Measurements from ENCODE around the gene NHLH2.

NHLH2 gene

GRCh38 chr1:115794976-115795639 lies 45.8 kb downstream of the NHLH2 start:
- Histone ChIP-seq H4K20me1 (ENCODE audit: insufficient read depth, low read length) (no peaks in the 10 kb centered on the region; the same call in 1 of the 2 replicates), H3K4me1 (ENCODE audit: insufficient read depth, low read length) (no peaks in the 10 kb centered on the region), H3K9ac (ENCODE audit: low read depth, low read length) (no peak overlapping the region), H3K9me3 (ENCODE audit: insufficient read depth, low read length, severe bottlenecking) (no peaks in the 10 kb centered on the region), H3K79me2 (ENCODE audit: insufficient read depth, low read length) (no peaks in the 10 kb centered on the region), H3K4me3 (ENCODE audit: low read depth in 1 of 2, low read length in 2 of 2) (no peak overlapping the region), H3K4me2 (ENCODE audit: insufficient read depth, low read length) (no peak overlapping the region), H3K27ac (ENCODE audit: low read length) (no peak overlapping the region), H3K27me3 (ENCODE audit: insufficient read depth, low read length, poor library complexity) (peaks cover 25% of the 10 kb centered on the region), H2AFZ (ENCODE audit: low read depth, low read length) (no peak overlapping the region), H3K36me3 (ENCODE audit: insufficient read depth, low read length) (no peaks in the 10 kb centered on the region)
- TF ChIP-seq EZH2 (IDR thresholded peaks at IDR 0.05; ENCODE audit: borderline replicate concordance, low read depth, low read length, severe bottlenecking) = no peak
- no peak for ATAC-seq (ENCODE audit: insufficient read depth, low read depth)
- DNase-seq = no peak

DNA sequence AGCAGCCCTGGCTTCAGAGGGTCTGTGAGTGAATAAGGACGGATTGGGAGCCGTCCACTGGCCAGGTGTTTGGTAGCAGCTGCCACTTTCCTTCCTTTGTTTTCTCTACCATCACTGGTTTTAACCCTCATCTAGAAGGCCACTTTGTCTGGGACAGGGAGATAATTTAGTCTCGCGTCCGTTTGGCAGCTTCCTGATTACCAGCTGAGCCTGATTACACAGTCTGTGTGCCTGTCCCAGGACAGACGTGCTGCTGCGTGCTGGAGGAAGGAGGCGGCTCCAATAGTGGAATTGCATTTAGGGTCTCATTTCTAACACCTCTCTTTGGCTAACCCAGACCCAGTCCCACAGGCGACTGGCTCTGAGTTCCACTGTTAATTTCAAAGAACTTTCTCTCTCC lies 47.8 kb downstream of the NHLH2 start:
- H3K9ac ChIP-seq (ENCODE audit: low read depth, low read length) = no peak overlapping the region
- no peaks in the 10 kb centered on the region for H3K79me2 ChIP-seq (ENCODE audit: insufficient read depth, low read length)
- H4K20me1 ChIP-seq (ENCODE audit: insufficient read depth, low read length) = no peaks in the 10 kb centered on the region; the same call in 1 of the 2 replicates
- H3K9me3 ChIP-seq (ENCODE audit: insufficient read depth, low read length, severe bottlenecking) = no peaks in the 10 kb centered on the region
- H2AFZ ChIP-seq (ENCODE audit: low read depth, low read length) = no peak overlapping the region
- no peak overlapping the region for H3K4me3 ChIP-seq (ENCODE audit: low read depth in 1 of 2, low read length in 2 of 2)
- TF ChIP-seq EZH2 (IDR thresholded peaks at IDR 0.05; ENCODE audit: borderline replicate concordance, low read depth, low read length, severe bottlenecking) = no peak
- TF ChIP-seq, protein P1, sequence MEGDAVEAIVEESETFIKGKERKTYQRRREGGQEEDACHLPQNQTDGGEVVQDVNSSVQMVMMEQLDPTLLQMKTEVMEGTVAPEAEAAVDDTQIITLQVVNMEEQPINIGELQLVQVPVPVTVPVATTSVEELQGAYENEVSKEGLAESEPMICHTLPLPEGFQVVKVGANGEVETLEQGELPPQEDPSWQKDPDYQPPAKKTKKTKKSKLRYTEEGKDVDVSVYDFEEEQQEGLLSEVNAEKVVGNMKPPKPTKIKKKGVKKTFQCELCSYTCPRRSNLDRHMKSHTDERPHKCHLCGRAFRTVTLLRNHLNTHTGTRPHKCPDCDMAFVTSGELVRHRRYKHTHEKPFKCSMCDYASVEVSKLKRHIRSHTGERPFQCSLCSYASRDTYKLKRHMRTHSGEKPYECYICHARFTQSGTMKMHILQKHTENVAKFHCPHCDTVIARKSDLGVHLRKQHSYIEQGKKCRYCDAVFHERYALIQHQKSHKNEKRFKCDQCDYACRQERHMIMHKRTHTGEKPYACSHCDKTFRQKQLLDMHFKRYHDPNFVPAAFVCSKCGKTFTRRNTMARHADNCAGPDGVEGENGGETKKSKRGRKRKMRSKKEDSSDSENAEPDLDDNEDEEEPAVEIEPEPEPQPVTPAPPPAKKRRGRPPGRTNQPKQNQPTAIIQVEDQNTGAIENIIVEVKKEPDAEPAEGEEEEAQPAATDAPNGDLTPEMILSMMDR (IDR thresholded peaks at IDR 0.05; ENCODE audit: borderline replicate concordance, extremely low read depth, low read length, poor library complexity, severe bottlenecking) = no peak
- H3K36me3 ChIP-seq (ENCODE audit: insufficient read depth, low read length) = no peaks in the 10 kb centered on the region
- ATAC-seq (ENCODE audit: insufficient read depth, low read depth) = no peak
- no peak for DNase-seq
- no peaks in the 10 kb centered on the region for H3K4me1 ChIP-seq (ENCODE audit: insufficient read depth, low read length)
- H3K4me2 ChIP-seq (ENCODE audit: insufficient read depth, low read length) = no peak overlapping the region
- H3K27me3 ChIP-seq (ENCODE audit: insufficient read depth, low read length, poor library complexity) = peaks cover 19% of the 10 kb centered on the region
- no peak overlapping the region for H3K27ac ChIP-seq (ENCODE audit: low read length)

DNA sequence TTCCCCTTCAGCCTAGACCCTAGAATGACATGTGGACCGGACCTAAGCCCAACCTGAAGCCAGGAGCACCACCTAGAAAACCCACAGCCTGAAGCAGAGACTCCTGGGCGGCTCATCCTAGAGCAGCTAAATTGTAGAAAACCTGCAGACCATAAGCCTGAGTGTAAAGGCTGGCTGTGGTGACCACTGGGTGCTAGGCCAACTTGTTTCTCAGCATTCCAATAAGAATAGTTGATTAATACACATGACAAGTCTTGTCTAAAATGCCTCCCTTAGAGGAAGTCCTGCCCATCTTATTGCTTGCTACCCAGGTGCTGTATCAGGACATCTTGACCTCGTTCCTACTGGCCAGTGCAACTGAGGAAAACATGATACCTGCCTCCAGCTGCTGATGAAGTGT lies 49.1 kb downstream of the NHLH2 start:
- TF ChIP-seq, protein P1 (IDR thresholded peaks at IDR 0.05; ENCODE audit: borderline replicate concordance, extremely low read depth, low read length, poor library complexity, severe bottlenecking) = no peak
- no peak for TF ChIP-seq EZH2 (IDR thresholded peaks at IDR 0.05; ENCODE audit: borderline replicate concordance, low read depth, low read length, severe bottlenecking)
- Histone ChIP-seq H3K4me2 (ENCODE audit: insufficient read depth, low read length) (no peak overlapping the region), H4K20me1 (ENCODE audit: insufficient read depth, low read length) (no peaks in the 10 kb centered on the region; the same call in 1 of the 2 replicates), H3K36me3 (ENCODE audit: insufficient read depth, low read length) (no peaks in the 10 kb centered on the region), H3K79me2 (ENCODE audit: insufficient read depth, low read length) (no peaks in the 10 kb centered on the region), H3K27ac (ENCODE audit: low read length) (no peak overlapping the region), H3K27me3 (ENCODE audit: insufficient read depth, low read length, poor library complexity) (peaks cover 16% of the 10 kb centered on the region), H3K4me1 (ENCODE audit: insufficient read depth, low read length) (no peaks in the 10 kb centered on the region), H2AFZ (ENCODE audit: low read depth, low read length) (no peak overlapping the region), H3K9ac (ENCODE audit: low read depth, low read length) (no peak overlapping the region), H3K9me3 (ENCODE audit: insufficient read depth, low read length, severe bottlenecking) (no peaks in the 10 kb centered on the region), H3K4me3 (ENCODE audit: low read depth in 1 of 2, low read length in 2 of 2) (no peak overlapping the region)
- DNase-seq = no peak
- no peak for ATAC-seq (ENCODE audit: insufficient read depth, low read depth)

DNA sequence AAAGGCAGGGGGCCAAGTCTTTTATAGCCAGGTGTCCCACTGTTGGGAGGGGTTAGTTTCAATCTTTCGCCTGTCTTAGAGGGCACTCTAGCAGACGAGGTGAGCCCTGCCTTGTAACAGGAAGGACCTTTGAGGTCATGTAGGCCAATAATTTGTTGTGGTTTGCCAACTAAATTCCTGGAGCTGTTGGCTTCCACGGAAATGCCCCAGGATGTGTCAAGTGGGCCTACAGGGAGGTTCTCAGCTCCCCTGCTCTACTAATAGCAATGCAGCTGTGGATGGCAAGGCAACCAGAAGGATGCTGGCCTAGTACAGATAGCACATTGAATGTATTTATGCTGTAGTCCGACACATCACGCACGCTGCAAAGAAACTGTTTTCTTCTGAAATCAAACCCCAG lies 50.1 kb downstream of the NHLH2 start:
- H3K4me2 ChIP-seq (ENCODE audit: insufficient read depth, low read length) = no peak overlapping the region
- H2AFZ ChIP-seq (ENCODE audit: low read depth, low read length) = no peak overlapping the region
- H4K20me1 ChIP-seq (ENCODE audit: insufficient read depth, low read length) = no peaks in the 10 kb centered on the region; the same call in 1 of the 2 replicates
- DNase-seq = no peak
- ATAC-seq (ENCODE audit: insufficient read depth, low read depth) = no peak
- H3K79me2 ChIP-seq (ENCODE audit: insufficient read depth, low read length) = no peaks in the 10 kb centered on the region
- peaks cover 16% of the 10 kb centered on the region for H3K27me3 ChIP-seq (ENCODE audit: insufficient read depth, low read length, poor library complexity)
- H3K4me1 ChIP-seq (ENCODE audit: insufficient read depth, low read length) = no peaks in the 10 kb centered on the region
- no peak for TF ChIP-seq EZH2 (IDR thresholded peaks at IDR 0.05; ENCODE audit: borderline replicate concordance, low read depth, low read length, severe bottlenecking)
- TF ChIP-seq, protein P1 (IDR thresholded peaks at IDR 0.05; ENCODE audit: borderline replicate concordance, extremely low read depth, low read length, poor library complexity, severe bottlenecking) = no peak
- no peak overlapping the region for H3K9ac ChIP-seq (ENCODE audit: low read depth, low read length)
- H3K36me3 ChIP-seq (ENCODE audit: insufficient read depth, low read length) = no peaks in the 10 kb centered on the region
- no peak overlapping the region for H3K4me3 ChIP-seq (ENCODE audit: low read depth in 1 of 2, low read length in 2 of 2)
- no peaks in the 10 kb centered on the region for H3K9me3 ChIP-seq (ENCODE audit: insufficient read depth, low read length, severe bottlenecking)
- H3K27ac ChIP-seq (ENCODE audit: low read length) = no peak overlapping the region
